Measurements from ENCODE around the gene COP1.

COP1 gene

DNA sequence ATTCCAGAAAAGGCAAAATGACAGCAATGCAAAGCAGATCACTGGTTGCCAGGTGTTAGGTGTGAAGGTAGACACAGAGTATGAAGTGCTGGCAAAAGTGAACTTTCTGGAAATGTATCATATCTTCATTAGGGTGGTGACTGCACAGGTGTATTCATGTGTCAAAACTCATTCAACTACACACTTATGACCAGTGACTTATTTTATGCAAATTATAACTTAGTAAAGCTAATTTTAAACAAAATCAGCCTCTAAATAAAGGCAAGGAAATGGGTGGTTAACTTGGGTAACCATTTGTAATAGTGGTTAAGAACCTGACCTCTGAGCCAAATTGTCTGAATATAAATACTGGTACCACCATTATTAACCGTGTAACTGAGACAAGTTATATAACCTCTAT lies 7.4 kb downstream of the COP1 start:
- no peak for DNase-seq (ENCODE audit: low read depth)

DNA sequence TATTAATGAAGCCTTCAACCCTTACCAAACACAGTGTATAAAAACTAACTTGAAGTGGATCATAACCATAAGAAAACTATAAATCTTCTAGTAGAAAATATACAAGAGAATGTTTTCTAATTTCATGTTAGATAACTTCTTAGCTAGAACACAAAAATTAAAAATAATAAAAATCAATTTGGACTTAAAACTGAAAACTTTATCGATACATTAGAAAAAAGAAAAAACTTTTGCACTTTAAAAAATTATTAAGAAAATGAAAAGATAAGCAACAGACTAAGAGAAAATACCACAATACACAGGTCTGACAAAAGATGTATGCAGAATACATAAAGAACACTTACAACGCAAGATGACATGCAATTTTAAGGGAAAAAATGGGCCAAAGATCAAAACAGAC lies 8.7 kb downstream of the COP1 start:
- DNase-seq (ENCODE audit: low read depth), result no peak

DNA sequence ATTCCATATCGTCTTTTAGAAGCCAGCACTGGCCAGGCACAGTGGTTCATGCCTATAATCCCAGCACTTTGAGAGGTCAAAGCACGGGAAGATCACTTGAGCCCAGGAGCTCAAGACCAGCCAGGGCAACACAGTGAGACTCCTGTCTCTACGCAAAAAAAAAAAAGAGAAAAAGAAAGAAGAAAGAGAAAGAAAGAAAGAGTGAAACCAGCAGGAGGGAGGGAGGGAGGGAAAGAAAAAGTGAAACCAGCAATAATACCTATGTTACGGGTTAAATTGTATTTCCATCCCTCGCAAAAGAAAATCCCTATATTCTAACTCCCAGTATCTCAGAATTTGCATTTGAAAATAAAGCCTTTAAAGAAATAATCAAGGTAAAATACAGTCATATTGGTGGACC lies 10.4 kb downstream of the COP1 start:
- no peak for DNase-seq (ENCODE audit: low read depth)

DNA sequence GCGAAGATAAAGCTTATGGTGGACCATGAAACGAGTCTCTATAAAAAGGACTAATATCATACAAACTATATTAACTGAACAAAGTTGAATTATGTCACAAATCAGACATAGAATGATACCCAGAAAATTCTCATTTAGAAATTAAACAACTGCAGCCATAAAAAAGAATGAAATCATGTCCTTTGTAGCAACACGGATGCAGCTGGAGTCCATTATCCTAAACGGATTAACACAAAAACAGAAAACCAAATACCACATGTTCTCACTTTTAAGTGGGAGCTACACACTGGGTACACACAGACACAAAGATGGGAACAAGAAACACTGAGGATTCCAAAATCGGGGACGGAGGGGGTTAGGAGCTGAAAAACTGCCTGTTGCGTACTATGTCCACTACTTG lies 11.5 kb downstream of the COP1 start:
- no peak for DNase-seq (ENCODE audit: low read depth)

DNA sequence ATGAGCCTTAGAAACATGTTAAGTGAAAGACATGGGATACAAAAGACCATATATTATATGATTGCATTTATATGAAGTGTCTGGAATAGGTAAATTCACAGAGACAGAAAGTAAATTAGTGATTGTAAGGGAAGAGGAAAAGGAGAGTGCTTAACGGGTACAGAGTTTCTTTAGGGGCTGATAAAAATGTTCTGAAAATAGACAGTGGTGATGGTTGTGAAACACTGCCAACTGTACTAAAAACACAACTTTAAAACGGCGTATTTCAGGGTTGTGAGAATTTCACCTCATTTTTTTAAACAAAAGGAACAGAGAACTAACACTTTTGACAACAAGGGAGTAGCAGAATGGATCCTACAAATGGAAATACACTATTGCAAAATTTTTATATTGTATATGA lies 13.4 kb downstream of the COP1 start:
- DNase-seq (ENCODE audit: low read depth), result no peak

DNA sequence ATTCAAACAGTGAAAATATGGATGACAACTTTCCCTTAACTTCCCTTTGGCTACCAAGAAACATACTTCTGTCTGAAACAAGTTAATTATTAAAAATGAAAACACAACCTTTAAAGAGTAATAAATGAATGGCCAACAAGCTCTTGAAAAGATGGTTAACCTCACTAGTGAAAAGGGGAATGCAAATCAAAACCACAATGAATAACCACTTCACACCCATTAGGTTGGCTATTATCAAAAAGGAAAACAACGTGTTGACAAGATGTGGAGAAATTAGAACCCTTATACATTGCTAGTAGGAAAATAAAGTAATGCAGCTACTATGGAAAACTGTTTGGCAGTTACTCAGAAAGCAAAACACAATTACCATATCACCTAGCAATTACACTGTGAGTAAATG lies 14.1 kb downstream of the COP1 start:
- no peak for DNase-seq (ENCODE audit: low read depth)

DNA sequence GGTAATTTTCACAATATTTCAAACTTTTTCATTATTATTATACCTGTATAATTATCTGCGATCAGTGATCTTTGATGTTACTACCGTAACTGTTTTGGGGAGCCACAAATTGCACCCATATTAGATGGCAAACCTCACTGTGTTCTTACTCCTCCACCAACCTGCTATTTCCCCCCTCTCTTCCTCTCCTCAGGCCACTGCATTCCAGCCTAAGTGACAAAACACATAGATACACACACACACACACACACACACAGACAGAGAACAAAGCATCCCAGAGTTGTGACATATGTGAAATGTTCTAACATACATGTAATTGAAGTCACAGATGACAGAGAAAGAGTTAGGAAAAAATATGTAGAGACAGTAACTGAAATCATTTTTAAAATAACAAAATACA lies 18.5 kb downstream of the COP1 start:
- DNase-seq (ENCODE audit: low read depth), result no peak

DNA sequence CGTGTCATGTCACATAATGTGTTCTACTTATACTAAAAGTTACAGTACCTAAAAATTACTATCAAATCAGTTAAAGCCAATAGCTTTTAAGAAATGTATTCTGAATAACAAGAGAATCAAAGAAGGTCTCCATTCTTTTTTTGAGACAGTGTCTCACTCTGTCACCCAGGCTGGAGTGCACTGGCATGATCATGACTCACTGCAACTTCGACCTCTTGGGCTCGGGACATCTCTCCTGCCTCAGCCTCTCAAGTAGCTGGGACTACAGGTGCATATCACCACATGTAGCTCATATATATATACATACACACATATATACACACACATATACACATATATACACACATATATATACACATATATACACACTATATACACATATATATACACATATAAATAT lies 20.1 kb downstream of the COP1 start:
- no peak for DNase-seq (ENCODE audit: low read depth)

DNA sequence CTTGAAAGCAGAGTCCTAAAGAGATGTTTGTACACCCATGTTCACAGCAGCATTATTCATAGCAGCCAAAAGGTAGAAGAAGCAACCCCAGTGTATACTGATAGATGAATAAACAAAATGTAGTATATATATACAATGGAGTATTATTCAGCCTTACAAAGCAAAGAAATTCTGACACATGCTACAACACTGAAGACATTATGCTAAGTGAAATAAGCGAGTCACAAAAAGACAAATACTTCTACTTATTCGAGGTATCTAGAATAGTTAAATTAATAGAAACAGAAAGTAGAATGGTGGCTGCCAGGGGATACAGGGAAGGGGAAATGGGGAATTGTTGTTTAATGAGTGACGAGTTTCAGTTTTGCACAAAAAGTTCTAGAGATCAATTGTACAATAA lies 23.5 kb downstream of the COP1 start:
- DNase-seq (ENCODE audit: low read depth), result no peak

DNA sequence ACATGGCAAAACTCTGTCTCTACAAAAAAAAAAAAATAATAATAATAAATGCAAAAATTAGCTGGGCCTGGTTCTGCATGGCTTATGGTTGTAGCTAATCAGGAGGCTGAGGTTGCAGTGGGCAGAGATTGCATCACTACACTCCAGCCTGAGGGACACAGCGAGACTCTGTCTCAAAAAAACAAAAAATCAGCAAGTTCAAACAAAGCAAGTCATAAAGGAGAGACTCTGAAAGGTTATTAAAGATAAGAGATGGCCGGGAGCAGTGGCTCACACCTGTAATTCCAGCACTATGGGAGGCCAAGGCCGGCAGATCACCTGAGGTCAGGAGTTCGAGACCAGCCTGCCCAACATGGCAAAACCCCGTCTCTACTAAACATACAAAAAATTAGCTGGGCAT lies 28.8 kb downstream of the COP1 start:
- DNase-seq (ENCODE audit: low read depth), result no peak

DNA sequence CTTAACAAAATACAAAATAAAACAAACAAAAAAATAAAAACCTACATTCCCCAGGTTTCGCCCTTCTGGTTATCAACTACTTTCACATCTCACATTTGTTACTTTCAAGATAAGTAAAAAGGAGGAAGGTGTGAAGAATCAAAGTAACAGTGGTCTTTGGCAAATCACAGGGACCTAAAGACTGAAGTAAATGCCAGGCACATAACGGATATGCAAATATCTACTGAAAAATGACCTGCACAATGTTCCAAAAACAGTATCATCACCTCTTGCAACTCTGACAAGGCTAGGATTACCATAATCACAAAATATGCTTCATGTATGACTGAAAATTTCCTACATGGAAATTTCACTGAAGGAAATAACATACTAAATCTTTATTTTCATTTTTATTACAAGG lies 29.3 kb downstream of the COP1 start:
- DNase-seq (ENCODE audit: low read depth), result no peak

DNA sequence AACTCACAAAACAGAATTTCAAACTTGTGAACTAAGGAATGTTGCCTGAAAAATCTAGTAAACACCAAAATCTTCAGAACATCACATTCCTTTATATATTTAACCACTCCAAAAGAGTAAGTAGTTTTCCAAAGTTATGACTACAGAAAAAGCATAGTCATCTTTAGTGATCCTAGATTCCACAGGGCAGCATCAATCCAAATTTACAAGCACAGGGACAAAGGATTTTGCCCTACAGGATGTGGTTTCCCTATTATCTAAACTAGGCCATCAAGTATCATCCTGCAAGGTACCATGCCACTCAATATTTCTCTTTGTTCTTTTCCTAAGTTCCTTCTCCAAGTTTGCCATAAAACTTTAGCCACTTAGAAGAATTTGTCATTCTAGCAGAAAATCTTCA lies 33.0 kb downstream of the COP1 start:
- no peak for DNase-seq (ENCODE audit: low read depth)

DNA sequence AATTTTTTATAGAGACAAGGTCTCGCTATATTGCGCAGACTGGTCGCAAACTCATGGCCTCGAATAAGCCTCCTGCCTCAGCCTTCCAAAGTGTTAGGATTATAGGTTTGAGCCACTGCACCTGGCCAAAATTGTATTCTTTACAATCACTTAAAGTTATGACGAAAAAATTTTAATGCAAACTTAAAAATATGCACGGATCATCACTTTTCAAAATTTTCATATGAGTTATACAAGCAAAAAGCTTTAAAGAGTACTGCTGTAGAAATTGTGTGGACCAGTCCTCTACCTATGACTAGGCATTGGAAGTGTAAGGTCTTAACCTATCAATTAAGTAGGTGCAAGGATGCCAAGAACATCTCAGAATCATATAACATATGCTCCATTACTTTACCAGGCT lies 34.9 kb downstream of the COP1 start:
- DNase-seq (ENCODE audit: low read depth), result no peak

DNA sequence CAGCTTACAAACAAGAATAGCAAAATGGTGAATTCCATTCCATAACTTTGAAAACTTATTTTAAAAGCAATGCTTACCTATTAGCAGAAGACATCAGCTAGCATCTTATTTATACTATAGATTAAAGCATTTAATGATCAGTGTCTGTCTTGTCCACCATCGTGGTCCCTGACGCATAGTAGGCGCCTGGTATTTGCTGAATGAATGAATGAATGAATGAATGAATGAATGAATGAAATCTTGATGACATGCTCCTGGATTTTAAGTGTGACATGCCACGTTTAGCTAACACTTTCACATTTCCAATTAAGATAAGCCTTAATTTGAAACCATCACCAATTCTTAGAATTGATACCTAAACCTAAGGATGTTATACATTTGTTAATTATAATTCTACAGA lies 39.9 kb downstream of the COP1 start:
- DNase-seq (ENCODE audit: low read depth), result no peak

DNA sequence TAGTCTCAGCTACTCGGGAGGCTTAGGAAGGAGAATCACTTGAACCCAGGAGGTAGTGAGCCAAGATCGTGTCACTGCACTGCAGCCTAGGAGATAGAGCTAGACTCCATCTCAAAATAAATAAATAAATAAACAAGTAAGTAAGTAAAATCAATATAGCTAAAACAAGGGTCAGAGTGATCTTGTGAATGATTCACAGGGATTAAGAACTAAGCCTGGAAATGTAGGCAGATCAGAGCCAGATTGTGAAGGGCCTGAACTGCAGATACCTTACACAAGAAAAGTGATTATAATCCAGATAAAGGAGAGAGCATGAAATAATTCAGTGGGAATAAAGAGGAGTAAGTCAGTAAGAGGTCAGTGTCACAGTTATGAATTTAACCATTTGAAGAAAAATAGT lies 41.5 kb downstream of the COP1 start:
- no peak for DNase-seq (ENCODE audit: low read depth)

DNA sequence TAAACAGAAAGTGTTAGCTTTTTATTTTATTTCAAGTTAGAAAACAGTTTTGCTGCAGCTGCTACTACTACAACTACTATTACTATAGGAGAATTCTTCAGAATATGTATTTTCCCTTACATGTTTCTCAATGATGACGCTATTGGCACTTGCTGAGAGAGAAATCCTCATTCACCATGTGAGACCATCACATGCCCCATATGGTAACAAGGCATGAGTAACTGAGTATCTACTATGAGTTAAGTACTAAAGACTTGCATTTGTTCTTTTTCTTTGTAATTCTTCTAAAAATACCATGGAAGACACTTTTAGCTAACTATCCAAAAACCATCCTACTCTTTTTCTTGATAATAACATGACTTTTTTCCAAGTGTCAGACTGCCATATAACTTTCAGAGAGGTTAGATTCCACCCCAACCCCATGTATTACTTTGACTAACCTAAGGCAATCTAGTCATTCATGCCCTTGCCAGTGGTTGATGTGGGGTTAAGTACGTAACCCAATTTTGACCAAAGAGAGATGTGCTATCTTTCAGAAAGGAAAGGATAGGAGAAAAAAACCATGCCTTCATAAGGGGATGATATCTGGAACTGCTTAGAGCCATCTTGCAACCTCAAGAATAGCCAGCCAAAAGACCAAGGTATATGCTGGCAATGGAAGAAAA lies 42.9 kb downstream of the COP1 start:
- DNase-seq (ENCODE audit: low read depth), result no peak

DNA sequence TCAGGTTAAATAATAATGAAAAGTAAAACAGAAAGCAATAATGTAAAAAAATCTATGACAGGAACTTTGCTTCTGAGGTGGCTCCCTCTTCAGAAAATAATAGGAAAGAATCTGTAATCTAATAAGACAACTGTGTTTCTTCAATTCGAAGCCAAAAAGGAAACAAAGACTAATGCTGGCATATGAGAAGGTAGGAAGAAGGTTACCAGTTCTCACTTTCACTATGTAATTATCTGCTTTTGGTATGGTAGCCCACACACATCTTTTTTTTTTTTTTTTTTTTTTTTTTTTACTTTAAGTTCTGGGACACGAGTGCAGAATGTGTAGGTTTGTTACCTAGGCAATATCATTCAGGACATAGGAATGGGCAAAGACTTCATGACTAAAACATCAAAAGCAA lies 47.1 kb downstream of the COP1 start:
- no peak for DNase-seq (ENCODE audit: low read depth)

DNA sequence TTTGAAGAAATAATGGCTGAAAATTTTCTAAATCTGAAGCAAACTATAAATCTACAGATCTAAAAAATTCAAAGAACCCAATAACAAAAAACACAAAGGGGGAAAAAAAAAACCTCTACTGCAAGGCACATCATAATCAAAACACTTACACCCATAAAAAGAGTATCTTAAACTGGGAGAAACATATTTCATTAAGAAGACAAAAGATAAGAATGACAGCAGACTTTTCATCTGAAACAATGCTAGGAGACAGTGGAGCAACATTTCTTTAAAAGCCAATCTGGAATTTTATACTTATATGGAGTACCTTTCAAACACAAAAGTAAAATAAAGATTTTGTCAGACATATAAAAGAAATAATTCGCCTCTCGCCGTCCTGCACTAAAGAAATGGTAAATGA lies 49.1 kb downstream of the COP1 start:
- DNase-seq (ENCODE audit: low read depth), result no peak

DNA sequence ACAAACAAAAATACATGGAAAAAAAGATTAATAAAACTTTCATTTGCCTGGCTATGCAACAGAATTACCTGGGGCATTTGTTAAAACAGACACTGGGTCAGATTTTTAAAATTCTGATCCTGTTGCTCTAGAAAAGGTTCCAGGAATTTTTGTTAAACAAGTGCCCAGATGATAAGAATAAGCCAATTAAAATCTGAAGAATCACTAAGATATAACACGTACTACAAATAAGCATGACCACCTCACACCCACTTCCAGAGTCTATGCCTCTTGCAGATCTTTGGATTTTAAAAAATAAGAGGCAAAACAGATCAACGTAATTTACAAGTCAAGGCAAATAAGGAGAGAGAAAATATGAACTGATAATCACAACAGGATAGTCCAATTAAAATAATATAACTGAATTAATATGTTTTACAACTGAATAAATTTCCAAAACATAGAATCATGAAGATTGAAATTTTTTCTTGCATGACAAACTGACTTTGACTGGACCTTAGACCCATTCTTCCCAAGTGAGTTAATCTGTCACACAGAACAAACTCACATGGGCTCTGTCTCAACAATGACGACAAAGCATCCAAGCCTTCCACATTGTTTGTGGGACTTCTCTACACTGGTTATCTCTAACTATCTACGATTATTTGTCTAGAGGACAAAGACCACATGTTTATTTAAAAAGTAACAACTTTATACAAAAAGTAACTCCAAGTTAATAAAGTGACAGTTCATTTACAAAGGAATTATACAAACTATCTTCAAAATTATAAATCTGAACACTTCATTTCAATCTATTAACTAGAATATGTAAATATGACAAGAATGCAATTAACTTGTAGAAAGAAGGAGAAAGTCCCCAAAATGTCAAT lies 56.9 kb downstream of the COP1 start:
- DNase-seq (ENCODE audit: low read depth), result no peak

DNA sequence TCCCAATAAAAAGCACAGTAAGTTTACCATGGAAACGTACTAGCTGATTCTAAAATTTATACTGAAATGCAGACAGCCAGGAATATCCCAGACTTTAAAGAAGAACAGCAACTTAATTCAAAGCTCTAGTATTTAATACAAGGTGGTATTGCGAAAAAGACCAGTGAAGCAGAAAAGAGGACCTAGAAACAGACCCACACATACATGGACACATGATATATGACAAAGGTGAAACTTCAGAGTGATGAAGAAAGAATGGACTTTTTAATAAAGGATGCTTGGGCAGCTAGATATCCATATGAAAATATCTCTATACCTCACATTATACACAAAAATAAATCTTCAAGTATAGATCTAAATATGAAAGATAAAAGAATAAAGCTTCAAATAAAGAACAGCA lies 62.6 kb downstream of the COP1 start:
- no peak for DNase-seq (ENCODE audit: low read depth)

DNA sequence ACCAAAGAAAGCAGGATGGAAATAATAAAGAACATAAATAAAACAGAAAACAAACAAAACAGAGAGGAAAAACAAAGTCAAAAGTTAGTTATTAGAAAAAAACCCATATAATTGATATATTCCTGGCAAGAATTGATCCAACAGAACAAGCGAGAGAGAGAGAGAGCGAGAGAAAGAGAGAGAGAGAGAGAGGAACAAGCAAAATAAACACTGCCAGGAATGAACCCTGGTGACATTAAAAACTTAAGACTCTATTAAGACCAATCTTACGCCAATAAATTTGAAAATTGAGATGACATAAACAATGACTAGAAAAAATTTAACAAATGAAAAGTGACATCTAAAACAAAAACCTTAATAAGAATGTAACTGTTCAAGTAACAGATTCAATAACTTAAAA lies 64.1 kb downstream of the COP1 start:
- DNase-seq (ENCODE audit: low read depth), result no peak

DNA sequence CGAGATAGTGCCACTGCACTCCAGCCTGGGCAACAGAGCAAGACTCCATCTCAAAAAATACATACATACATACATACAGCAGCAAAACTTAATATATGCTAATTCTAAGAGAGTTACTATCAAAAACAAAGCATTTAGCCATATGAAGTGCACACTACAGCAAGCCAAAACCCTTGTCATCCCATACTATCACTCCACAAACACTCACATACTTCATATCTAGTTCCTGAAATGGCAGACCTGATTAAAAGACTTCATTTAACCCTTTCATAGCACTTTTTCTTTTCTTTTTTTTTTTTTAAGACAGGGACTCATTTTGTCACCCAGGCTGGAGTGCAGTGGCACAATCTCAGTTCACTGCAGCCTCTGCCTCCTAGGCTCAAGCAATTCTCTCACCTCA lies 65.6 kb downstream of the COP1 start:
- DNase-seq (ENCODE audit: low read depth), result no peak

DNA sequence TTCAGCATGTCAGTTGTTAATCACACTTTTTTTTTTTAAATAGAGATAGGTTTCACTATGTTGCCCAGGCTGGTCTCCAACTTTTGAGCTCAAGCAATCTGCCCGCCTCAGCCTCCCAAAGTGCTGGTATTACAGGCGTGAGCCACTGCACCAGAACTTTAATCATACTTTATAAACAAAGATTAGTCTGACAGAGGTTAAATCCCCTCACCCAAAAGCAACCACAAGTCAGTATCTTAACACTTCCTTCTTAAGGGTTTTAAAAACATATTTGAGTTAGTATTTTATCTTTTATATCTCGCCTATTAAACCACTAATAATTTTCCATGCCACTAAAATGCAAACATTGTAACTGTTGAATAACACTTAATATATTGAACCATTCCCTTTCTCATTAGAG lies 70.2 kb downstream of the COP1 start:
- no peak for DNase-seq (ENCODE audit: low read depth)

DNA sequence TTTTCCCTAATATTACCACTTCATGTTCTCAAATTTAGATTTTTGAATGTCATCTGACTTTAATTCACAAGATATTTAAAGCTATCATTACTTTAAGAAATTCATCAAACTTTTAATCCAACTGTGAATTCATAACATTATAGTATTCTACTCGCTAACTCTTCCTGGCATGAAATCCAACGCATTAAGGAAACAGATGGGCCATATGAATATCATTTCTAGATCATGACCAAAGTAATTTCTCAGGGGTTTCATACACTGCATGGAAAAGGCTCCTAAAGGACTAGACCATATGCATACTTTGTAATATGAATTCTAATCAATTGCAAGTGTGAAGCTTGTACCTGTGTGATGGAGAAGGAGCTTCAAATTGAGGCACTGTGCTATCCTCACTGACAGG lies 72.4 kb downstream of the COP1 start:
- DNase-seq (ENCODE audit: low read depth), result no peak
